ENCODE measurements around the gene RHBDF2. TPM values are rescaled to one million over a fixed set of nuclear protein-coding genes. Genes with fewer than 3 reads are reported as not detected.

Gene RHBDF2
- total RNA-seq, 1 experiment from 2014 or later: 19.7 TPM

DNA sequence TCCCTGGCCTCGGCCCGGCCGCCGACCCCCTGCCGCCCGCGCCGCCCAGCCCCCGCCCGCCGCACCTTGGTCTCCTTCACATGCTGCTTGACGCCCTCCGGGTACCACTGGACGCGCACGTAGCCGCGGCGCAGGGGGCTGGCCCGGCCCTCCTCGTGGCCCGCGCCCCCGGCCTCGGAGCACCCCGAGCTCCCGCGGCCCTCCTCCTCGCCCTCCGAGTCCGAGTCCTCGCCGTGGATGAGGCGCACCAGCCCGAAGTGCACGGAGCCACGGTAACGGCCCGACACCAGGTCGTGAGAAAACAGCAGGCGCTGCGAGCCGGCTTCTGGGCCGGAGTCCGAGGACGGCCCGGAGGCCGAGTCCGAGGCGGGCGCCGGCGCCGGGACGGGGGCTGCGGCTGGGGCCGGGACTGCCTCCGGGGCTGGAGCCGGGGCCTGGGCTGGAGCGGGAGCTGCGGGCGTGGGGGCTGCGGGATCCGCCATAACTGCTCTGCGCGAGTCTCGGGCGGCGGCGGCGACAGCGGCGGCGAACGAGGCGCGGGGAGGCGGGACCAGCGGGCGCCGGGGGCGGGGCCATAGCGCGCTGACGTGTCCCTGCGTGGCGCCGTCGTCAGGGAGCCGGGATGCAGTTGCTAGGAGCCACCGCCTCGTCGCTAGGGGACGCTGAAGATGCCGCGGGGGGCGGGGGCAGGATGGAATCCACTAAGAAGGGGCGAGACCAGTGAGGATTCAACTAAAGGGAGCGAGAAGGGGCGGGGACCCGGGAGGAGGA lies 48.4 kb downstream of the RHBDF2 start, which contains the start of gene UBE2O:
Gene UBE2O, minus strand, starts transcription at position 493 of the 771 bp plus-strand sequence. Its CDS starts 11 bp downstream, at position 482.
- Histone ChIP-seq H3K9ac (ENCODE audit: extremely low read depth, insufficient read length, low read length) (peak within 1 kb of the TSS; percentile 15), H3K79me2 (ENCODE audit: insufficient read depth, low read length) (peaks cover 37% of the 10 kb centered on the region; the same call in 1 of the 2 replicates), H2AFZ (ENCODE audit: low read length) (no peak within 1 kb of the TSS), H3K4ac (ENCODE audit: low read depth, low read length) (no peak within 1 kb of the TSS), H2BK20ac (ENCODE audit: low read depth, low read length, poor library complexity, severe bottlenecking) (no peak within 1 kb of the TSS), H2BK15ac (ENCODE audit: low read depth, low read length) (no peak within 1 kb of the TSS), H4K20me1 (ENCODE audit: control insufficient read depth, insufficient read depth, insufficient read length) (no peaks in the 10 kb centered on the region), H3K14ac (ENCODE audit: insufficient read depth, low read length) (peak within 1 kb of the TSS; percentile 57; the same call in 1 of the 2 replicates), H2BK12ac (ENCODE audit: insufficient read length, low read depth, low read length) (no peak within 1 kb of the TSS), H3K9me3 (ENCODE audit: control insufficient read depth, low read depth, low read length) (no peaks in the 10 kb centered on the region), H4K5ac (ENCODE audit: insufficient read length, low read depth, low read length) (no peak within 1 kb of the TSS), H4K91ac (ENCODE audit: insufficient read length, low read depth, low read length) (no peak within 1 kb of the TSS), H3K4me1 (ENCODE audit: insufficient read depth, low read length) (peaks cover 11% of the 10 kb centered on the region; the same call in 1 of the 2 replicates), H4K8ac (replicated peaks; ENCODE audit: insufficient read length, low read depth, low read length) (no peak within 1 kb of the TSS), H3K27ac (ENCODE audit: insufficient read length, low read depth, low read length) (no peak within 1 kb of the TSS), H2BK120ac (ENCODE audit: low read depth, low read length, poor library complexity, severe bottlenecking) (no peak within 1 kb of the TSS), H3T11ph (ENCODE audit: low read length) (no peak within 1 kb of the TSS), H2AK5ac (ENCODE audit: insufficient read length, low read length) (no peak within 1 kb of the TSS), H2BK5ac (ENCODE audit: insufficient read length, low read length) (no peak within 1 kb of the TSS), H3K79me1 (ENCODE audit: insufficient read depth, low read depth, low read length, poor library complexity, severe bottlenecking) (no peaks in the 10 kb centered on the region), H3K23me2 (ENCODE audit: insufficient read length, low read depth, low read length, poor library complexity, severe bottlenecking) (peaks cover 7% of the 10 kb centered on the region), H3K18ac (ENCODE audit: insufficient read length, low read depth, low read length) (no peak within 1 kb of the TSS), H3K27me3 (ENCODE audit: insufficient read depth, low read length) (no peaks in the 10 kb centered on the region), H3K4me2 (ENCODE audit: insufficient read depth, insufficient read length, low read length) (peak within 1 kb of the TSS; percentile 74), H3K23ac (ENCODE audit: insufficient read length, low read depth, low read length) (no peak within 1 kb of the TSS), H3K56ac (ENCODE audit: insufficient read length, low read depth, low read length) (no peak within 1 kb of the TSS)
- no peaks in the 10 kb centered on the region for H3K9me3 Mint-ChIP-seq
- H3K36me3 Mint-ChIP-seq (ENCODE audit: insufficient read depth in 1 of 3, low read depth in 3 of 3): no peaks in the 10 kb centered on the region
- peak within 1 kb of the TSS in 2 of 3 experiments; percentile 55 to 79; a peak in 3 of 7 replicates for H3K27ac Mint-ChIP-seq
- TF ChIP-seq, protein P1, sequence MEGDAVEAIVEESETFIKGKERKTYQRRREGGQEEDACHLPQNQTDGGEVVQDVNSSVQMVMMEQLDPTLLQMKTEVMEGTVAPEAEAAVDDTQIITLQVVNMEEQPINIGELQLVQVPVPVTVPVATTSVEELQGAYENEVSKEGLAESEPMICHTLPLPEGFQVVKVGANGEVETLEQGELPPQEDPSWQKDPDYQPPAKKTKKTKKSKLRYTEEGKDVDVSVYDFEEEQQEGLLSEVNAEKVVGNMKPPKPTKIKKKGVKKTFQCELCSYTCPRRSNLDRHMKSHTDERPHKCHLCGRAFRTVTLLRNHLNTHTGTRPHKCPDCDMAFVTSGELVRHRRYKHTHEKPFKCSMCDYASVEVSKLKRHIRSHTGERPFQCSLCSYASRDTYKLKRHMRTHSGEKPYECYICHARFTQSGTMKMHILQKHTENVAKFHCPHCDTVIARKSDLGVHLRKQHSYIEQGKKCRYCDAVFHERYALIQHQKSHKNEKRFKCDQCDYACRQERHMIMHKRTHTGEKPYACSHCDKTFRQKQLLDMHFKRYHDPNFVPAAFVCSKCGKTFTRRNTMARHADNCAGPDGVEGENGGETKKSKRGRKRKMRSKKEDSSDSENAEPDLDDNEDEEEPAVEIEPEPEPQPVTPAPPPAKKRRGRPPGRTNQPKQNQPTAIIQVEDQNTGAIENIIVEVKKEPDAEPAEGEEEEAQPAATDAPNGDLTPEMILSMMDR (conservative IDR thresholded peaks at IDR 0.05): peak; percentile 54; the same call in 2 of the 3 replicates
- WGBS (ENCODE audit: extremely low coverage, insufficient read length, low lambda C conversion rate): no CpG with 5 or more reads among the region's 101 CpGs
- peaks cover 38% of the 10 kb centered on the region in 2 experiments for H3K4me1 Mint-ChIP-seq
- peak; percentile 99 for DNase-seq
- H3K4me3 Mint-ChIP-seq: peak within 1 kb of the TSS; percentile 88 to 95
- no peaks in the 10 kb centered on the region for H3K27me3 Mint-ChIP-seq (ENCODE audit: low read depth)

All from H9 (cell line).